ENCODE data around the gene NFE2.

GRCh38 chr12:54328595-54329337 is 28.0 kb upstream of the NFE2 start:
- TF ChIP-seq GATA3 (IDR thresholded peaks at IDR 0.05; ENCODE audit: low read depth, low read length) (no peak), GATA2 (IDR thresholded peaks at IDR 0.05; ENCODE audit: low read depth, low read length) (no peak)

All from SH-SY5Y (cell line).